ENCODE results near the gene BUD31.

- TF ChIP-seq EP300 (IDR thresholded peaks at IDR 0.05) (no peak), POLR2A (IDR thresholded peaks at IDR 0.05) (no peak)
- TF ChIP-seq, protein P1, sequence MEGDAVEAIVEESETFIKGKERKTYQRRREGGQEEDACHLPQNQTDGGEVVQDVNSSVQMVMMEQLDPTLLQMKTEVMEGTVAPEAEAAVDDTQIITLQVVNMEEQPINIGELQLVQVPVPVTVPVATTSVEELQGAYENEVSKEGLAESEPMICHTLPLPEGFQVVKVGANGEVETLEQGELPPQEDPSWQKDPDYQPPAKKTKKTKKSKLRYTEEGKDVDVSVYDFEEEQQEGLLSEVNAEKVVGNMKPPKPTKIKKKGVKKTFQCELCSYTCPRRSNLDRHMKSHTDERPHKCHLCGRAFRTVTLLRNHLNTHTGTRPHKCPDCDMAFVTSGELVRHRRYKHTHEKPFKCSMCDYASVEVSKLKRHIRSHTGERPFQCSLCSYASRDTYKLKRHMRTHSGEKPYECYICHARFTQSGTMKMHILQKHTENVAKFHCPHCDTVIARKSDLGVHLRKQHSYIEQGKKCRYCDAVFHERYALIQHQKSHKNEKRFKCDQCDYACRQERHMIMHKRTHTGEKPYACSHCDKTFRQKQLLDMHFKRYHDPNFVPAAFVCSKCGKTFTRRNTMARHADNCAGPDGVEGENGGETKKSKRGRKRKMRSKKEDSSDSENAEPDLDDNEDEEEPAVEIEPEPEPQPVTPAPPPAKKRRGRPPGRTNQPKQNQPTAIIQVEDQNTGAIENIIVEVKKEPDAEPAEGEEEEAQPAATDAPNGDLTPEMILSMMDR (IDR thresholded peaks at IDR 0.05): no peak
Measured at GRCh38 chr7:99465421-99465768, 56.6 kb downstream of the BUD31 start.
